Thymus (tissue), 11 donors: ENCODE data around the gene TAF3. TPM values are rescaled to one million over a fixed set of nuclear protein-coding genes. Genes with fewer than 3 reads are reported as not detected.

Experiments
- DNase-seq, 9 donors: peaks; one replicate each; pipeline ENCODE4 v3.0.0-alpha.2; 2013; ENCODE audit warnings: low spot score in 9 of 9, low read depth in 6 of 9, missing footprints in 1 of 9
- H3K27ac ChIP-seq, 2 donors: one replicate each; pipeline ENCODE4 v1.5.1; 2013; ENCODE audit warnings: control low read depth in 1 of 2, low read depth in 1 of 2, low read length in 1 of 2, mild to moderate bottlenecking in 1 of 2, moderate library complexity in 1 of 2
- H3K27me3 ChIP-seq, 2 donors: one replicate each; pipeline ENCODE4 v1.5.1; 2013; ENCODE audit warnings: low read length in 1 of 2; ENCODE audit not compliant: control insufficient read depth in 2 of 2, insufficient read depth in 1 of 2
- H3K36me3 ChIP-seq, 2 donors: one replicate each; pipeline ENCODE4 v1.5.1; 2013; ENCODE audit warnings: low read length in 1 of 2, mild to moderate bottlenecking in 1 of 2, moderate library complexity in 1 of 2; ENCODE audit not compliant: control insufficient read depth in 2 of 2, insufficient read depth in 2 of 2
- H3K4me1 ChIP-seq, 2 donors: one replicate each; pipeline ENCODE4 v1.5.1; 2013; ENCODE audit warnings: low read length in 2 of 2; ENCODE audit not compliant: control insufficient read depth in 2 of 2, insufficient read depth in 2 of 2
- H3K4me3 ChIP-seq, 2 donors: one replicate each; pipeline ENCODE4 v1.5.1; 2013; ENCODE audit warnings: low read length in 2 of 2, control low read depth in 1 of 2, mild to moderate bottlenecking in 1 of 2
- H3K9me3 ChIP-seq, 2 donors: one replicate each; pipeline ENCODE4 v1.5.1; 2013; ENCODE audit warnings: low read length in 1 of 2, mild to moderate bottlenecking in 1 of 2; ENCODE audit not compliant: control insufficient read depth in 2 of 2, insufficient read depth in 1 of 2
- WGBS: extraction: QIAGEN DNeasy Blood & Tissue Kit; methylation state at CpG from one replicate; pipeline ENCODE4 v1.1.7; 2013; 5-methylcytosine and 5-hydroxymethylcytosine counted together
- polyA plus RNA-seq: library from polyadenylated mRNA; stranded (reverse); fragments of 200-250 nt; gene quantifications from one replicate; pipeline ENCODE4 v1.2.3, GENCODE V29; 2013
- total RNA-seq: library from RNA; stranded (reverse); fragments of 120-200 nt; gene quantifications from one replicate; pipeline ENCODE4 v1.2.4, GENCODE V29; 2013
- donor health status: healthy.

TAF3 gene
- total and polyA plus RNA-seq, 2 donors: 2.2 to 5.7 TPM

GRCh38 chr10:7955446-7955845 lies 137.1 kb downstream of the TAF3 start:
- Histone ChIP-seq H3K27me3 (no peaks in the 10 kb centered on the region), H3K9me3 (no peaks in the 10 kb centered on the region), H3K36me3 (no peaks in the 10 kb centered on the region), H3K27ac (no peak overlapping the region), H3K4me1 (peaks cover 5% of the 10 kb centered on the region in 2 donors), H3K4me3 (no peak overlapping the region)
- DNase-seq: no peak
- 96% methylated on average over 1 of the region's 1 CpG for WGBS

- H3K27me3 ChIP-seq: no peaks in the 10 kb centered on the region
- no peaks in the 10 kb centered on the region for H3K36me3 ChIP-seq
- H3K4me3 ChIP-seq: no peak overlapping the region
Measured at GRCh38 chr10:7956508-7956907, 138.2 kb downstream of the TAF3 start.

GRCh38 chr10:7957591-7957990 lies 139.3 kb downstream of the TAF3 start:
- H3K36me3 ChIP-seq: no peaks in the 10 kb centered on the region
- no peak for DNase-seq
- peaks cover 5% of the 10 kb centered on the region in 2 donors for H3K4me1 ChIP-seq
- H3K9me3 ChIP-seq: no peaks in the 10 kb centered on the region
- no peak overlapping the region for H3K27ac ChIP-seq
- H3K4me3 ChIP-seq: no peak overlapping the region
- WGBS: 91% methylated on average over 5 of the region's 5 CpGs
- H3K27me3 ChIP-seq: no peaks in the 10 kb centered on the region

More at GRCh38 chr10:7956508-7956907, 138.2 kb downstream of the TAF3 start:
- H3K4me1 ChIP-seq: peaks cover 5% of the 10 kb centered on the region in 2 donors
- H3K27ac ChIP-seq: no peak overlapping the region
- peak in 1 of 9 donors; percentile 18 for DNase-seq
- no peaks in the 10 kb centered on the region for H3K9me3 ChIP-seq

DNA sequence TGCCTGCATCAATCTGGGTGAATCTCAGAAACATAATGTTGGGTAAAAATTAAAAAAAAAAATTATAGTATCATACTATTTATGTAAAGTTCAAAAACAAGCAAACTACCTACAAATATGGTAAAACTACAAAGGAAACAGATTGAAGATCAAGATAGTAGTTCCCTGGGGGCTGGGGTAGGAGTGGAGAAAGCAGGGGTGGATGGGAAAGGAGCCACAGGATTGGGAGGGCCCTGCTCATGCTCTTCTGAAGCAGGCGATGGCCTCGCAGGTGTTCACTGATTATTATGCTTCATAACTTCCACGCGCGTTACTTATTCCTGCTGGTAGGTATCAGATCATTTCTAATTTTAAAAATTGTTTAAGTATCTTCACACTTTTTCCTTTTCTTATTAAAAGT lies 140.1 kb downstream of the TAF3 start:
- no peak overlapping the region for H3K4me3 ChIP-seq
- no peak overlapping the region for H3K27ac ChIP-seq
- no peaks in the 10 kb centered on the region for H3K36me3 ChIP-seq
- no peaks in the 10 kb centered on the region for H3K27me3 ChIP-seq
- peak in 5 of 9 donors; percentile 1 to 38 (median 14) for DNase-seq
- H3K4me1 ChIP-seq: peaks cover 2 to 5% of the 10 kb centered on the region in 2 donors
- H3K9me3 ChIP-seq: no peaks in the 10 kb centered on the region
- WGBS: 26% methylated on average over 5 of the region's 5 CpGs

DNA sequence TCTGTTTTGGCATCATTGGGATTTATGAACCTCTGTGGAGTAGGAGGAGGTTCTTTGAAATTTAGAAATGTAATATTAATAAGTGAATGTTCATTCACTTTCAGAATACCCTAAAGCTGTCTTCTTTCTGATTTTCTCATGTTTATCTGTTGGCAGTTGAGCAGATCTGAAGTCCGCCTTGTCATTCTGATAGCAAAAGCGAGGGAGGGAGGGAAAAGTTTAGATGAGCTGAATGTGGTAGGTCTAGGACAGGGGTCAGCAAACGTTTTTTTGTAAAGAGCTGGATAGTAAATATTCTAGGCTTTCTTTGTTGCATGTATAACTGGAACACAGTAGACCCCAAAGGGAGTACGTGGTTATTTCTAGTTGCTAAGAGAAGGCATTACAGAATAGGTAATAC lies 141.8 kb downstream of the TAF3 start:
- no peaks in the 10 kb centered on the region for H3K27me3 ChIP-seq

DNA sequence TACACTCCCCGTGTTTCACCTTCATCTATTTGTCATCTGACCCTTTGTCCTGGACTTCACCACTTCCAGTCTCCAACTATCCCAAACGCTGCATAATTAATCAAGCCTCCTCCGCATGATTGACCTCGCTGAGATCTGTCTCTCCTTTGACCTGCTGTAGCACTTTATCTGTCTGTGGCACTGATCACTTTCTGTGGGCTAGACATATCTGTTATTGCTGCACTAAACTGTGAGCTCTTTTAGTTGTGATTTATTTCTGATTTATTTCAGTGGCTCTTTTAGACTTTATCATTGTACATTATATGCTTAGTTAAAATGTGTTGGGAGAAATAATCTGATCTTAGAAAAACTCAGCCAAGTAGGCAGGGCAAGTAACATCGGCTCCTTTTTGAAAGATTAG lies 144.3 kb downstream of the TAF3 start:
- peaks cover 2 to 5% of the 10 kb centered on the region in 2 donors for H3K4me1 ChIP-seq
- H3K4me3 ChIP-seq: no peak overlapping the region
- WGBS: 98% methylated on average over 5 of the region's 5 CpGs
- H3K9me3 ChIP-seq: no peaks in the 10 kb centered on the region
- no peak overlapping the region for H3K27ac ChIP-seq
- no peaks in the 10 kb centered on the region for H3K27me3 ChIP-seq
- peaks cover 14 to 15% of the 10 kb centered on the region in 2 donors for H3K36me3 ChIP-seq
- DNase-seq: no peak

More for the DNA sequence above, 141.8 kb downstream of the TAF3 start:
- H3K27ac ChIP-seq: no peak overlapping the region
- H3K4me1 ChIP-seq: peaks cover 2 to 5% of the 10 kb centered on the region in 2 donors
- H3K9me3 ChIP-seq: no peaks in the 10 kb centered on the region
- H3K4me3 ChIP-seq: no peak overlapping the region
- no peak for DNase-seq
- 93% methylated on average over 4 of the region's 4 CpGs for WGBS
- H3K36me3 ChIP-seq: peaks cover 10 to 12% of the 10 kb centered on the region in 2 donors

- H3K9me3 ChIP-seq: no peaks in the 10 kb centered on the region
- no peaks in the 10 kb centered on the region for H3K4me1 ChIP-seq
- H3K27me3 ChIP-seq: no peaks in the 10 kb centered on the region
- no peak overlapping the region for H3K27ac ChIP-seq
- H3K4me3 ChIP-seq: no peak overlapping the region
- WGBS: 89% methylated on average over 2 of the region's 2 CpGs
- no peak for DNase-seq
- peaks cover 14 to 15% of the 10 kb centered on the region in 2 donors for H3K36me3 ChIP-seq
Measured at GRCh38 chr10:7965457-7965856, 147.2 kb downstream of the TAF3 start.

DNA sequence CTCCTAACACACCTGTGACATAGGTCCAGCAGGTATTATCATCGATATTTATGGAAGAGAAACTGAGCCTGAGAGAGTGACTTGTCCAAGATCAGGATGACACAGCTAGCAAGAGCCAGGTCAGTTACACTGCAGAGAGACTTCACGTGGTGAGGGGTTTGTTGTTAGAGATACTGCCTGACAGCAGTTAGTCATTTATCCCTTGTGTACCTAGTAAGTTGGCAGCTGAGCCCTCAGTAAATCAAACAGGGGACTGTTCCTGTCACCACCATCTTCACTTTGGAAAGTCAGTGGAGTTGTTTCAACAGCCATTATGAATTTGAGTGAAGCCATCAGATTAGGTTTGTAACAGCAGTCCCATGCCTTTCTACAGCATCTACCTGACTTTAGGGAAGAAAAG lies 148.7 kb downstream of the TAF3 start:
- no peaks in the 10 kb centered on the region for H3K4me1 ChIP-seq
- no peak overlapping the region for H3K27ac ChIP-seq
- 97% methylated on average over 2 of the region's 2 CpGs for WGBS
- H3K36me3 ChIP-seq: peaks cover 14 to 15% of the 10 kb centered on the region in 2 donors
- H3K4me3 ChIP-seq: no peak overlapping the region
- H3K9me3 ChIP-seq: no peaks in the 10 kb centered on the region
- DNase-seq: no peak
- H3K27me3 ChIP-seq: no peaks in the 10 kb centered on the region

DNA sequence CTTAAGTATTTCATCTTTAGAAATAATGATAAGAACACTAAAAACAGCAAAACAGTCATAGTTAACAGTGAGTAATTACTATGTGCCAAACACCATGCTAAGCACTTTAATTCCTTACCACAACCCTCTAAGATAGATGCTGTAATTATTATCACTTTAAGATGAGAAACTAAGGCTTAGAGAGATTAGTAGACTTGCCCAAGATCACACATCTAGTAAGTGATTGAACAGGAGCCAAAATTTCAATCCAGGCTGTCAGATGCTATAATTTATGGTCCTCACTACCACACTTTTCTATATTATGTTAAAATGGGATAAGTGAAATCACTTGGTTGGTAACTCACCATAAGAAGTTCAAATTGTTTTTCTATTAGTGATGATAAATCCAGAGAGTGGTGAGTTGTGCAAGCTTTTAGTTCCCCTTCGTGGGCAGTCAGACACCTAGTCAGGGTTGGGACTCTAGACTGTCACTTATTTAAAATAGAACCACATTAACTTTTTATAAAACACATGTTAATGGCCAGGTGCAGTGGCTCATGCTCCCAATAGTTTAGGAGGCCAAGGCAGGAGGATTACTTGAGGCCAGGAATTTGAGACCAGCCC lies 150.3 kb downstream of the TAF3 start:
- Histone ChIP-seq H3K9me3 (no peaks in the 10 kb centered on the region), H3K27me3 (no peaks in the 10 kb centered on the region), H3K4me1 (no peaks in the 10 kb centered on the region), H3K4me3 (no peak overlapping the region), H3K27ac (no peak overlapping the region), H3K36me3 (peaks cover 14 to 15% of the 10 kb centered on the region in 2 donors)
- DNase-seq: no peak
- WGBS: 87% methylated on average over 1 of the region's 1 CpG
